ENCODE results near the gene SRF.

SRF gene

DNA sequence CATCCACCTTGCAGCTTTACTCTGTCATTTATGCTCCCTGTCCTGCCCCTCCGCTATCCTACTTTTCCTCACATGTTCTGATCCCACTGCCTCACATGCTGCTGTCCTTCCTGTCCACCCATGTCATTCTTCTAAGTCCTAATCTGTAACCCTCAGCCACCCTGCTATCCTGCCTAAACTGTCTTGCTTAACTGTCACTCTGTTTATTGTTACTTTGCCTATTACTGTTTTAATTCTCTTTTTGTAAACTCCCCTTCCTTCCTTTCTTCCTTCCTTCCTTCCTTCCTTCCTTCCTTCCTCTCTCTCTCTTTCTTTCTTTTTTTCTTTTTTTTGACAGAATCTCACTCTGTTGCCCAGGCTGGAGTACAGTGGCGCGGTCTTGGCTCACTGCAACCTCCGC lies 12.4 kb downstream of the SRF start:
- DNase-seq (ENCODE audit: low spot score) = no peak

- DNase-seq (ENCODE audit: low spot score) = no peak
Observed at GRCh38 chr6:43184268-43184985, 13.4 kb downstream of the SRF start.

GRCh38 chr6:43185391-43185985 lies 14.4 kb downstream of the SRF start:
- DNase-seq (ENCODE audit: low spot score) = no peak

- DNase-seq (ENCODE audit: low spot score) = no peak
Observed at GRCh38 chr6:43186019-43186418, 14.9 kb downstream of the SRF start.

GRCh38 chr6:43186706-43187105 lies 15.6 kb downstream of the SRF start:
- DNase-seq (ENCODE audit: low spot score) = no peak

- no peak for DNase-seq (ENCODE audit: low spot score)
Observed at GRCh38 chr6:43187821-43188220, 16.8 kb downstream of the SRF start.

DNA sequence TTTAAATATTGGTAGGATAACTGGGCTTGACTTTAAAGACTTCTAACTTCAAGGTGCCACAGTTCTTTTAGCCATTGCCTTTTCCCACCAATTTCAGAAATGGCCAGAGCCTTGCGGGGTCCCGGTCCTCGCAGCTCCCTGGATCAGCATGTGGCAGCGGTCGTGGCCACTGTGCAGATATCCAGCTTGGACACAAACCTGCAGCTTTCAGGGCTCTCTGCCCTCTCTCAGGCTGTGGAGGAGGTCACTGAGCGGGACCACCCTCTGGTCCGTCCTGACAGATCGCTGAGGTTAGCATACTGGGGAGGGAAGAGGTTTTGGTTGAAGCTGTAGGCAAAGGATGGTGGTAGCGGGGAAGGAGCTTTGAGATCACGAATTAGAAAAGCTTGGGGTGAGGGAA lies 17.4 kb downstream of the SRF start:
- DNase-seq (ENCODE audit: low spot score) = no peak

DNA sequence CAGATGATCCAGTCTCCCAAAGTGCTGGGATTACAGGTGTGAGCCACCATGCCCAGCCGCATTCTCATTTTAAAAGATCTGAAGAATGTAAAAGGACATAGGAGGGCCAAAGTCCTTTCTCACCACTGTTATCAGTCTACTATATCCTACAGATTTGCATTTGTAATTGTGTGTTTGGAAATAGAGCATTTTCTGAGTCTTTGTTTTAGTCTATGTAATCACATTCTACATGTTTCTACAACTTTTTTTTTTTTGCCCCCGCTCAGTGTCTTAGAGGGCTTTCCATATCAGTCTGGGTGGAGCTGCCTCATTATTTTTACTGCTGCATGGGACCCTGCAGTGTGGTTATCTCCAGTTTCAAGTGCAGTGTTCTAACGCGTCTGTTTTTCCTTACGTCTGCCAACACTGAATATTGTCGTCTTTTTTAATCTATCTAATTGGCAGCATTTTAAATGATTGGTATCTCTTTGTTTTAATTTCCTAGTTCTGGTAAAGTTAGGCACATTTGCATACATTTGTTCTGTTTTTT lies 18.8 kb downstream of the SRF start:
- no peak for DNase-seq (ENCODE audit: low spot score)

DNA sequence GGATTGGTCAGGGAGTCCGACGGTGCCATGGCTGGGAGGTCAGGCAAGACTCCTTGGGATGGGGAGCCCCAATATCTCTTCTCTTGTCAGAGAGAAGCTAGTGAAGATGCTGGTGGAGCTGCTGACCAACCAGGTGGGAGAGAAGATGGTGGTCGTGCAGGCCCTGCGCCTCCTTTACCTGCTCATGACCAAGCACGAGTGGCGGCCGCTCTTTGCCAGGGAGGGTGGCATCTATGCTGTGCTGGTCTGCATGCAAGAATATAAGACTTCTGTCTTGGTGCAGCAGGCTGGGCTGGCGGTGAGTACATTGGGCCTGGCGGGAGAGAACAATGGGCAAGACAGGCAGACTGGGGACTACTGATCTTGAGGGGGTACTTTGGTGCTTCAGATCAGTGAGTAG lies 21.8 kb downstream of the SRF start:
- DNase-seq (ENCODE audit: low spot score) = no peak

- no peak for DNase-seq (ENCODE audit: low spot score)
Observed at GRCh38 chr6:43193929-43194328, 22.9 kb downstream of the SRF start.

DNA sequence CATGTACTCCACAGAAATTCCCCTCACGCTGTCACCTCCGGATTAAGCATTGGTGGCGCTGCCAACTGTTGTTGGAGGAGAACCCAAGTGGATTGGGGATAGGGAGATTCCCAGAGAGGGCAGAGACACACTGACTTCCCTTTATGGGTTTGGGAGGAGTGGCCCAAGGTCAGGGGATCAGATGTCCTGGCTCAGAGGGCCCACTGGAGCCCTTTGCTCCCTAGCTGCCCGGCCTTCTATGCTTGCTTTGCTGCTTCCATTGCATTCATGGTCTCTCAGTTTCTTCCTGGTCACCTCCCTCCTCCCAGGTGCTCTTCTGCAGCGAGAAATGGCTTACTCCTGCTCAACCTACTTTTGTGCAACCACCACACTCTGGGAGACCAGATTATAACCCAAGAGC lies 25.3 kb downstream of the SRF start:
- no peak for DNase-seq (ENCODE audit: low spot score)

- DNase-seq (ENCODE audit: low spot score) = no peak
Observed at GRCh38 chr6:43199912-43200311, 28.8 kb downstream of the SRF start.

- DNase-seq (ENCODE audit: low spot score) = no peak
Observed at GRCh38 chr6:43200541-43200940, 29.5 kb downstream of the SRF start.

- no peak for DNase-seq (ENCODE audit: low spot score)
Observed at GRCh38 chr6:43202451-43202850, 31.4 kb downstream of the SRF start.

GRCh38 chr6:43203029-43203717 lies 32.1 kb downstream of the SRF start:
- no peak for DNase-seq (ENCODE audit: low spot score)

DNA sequence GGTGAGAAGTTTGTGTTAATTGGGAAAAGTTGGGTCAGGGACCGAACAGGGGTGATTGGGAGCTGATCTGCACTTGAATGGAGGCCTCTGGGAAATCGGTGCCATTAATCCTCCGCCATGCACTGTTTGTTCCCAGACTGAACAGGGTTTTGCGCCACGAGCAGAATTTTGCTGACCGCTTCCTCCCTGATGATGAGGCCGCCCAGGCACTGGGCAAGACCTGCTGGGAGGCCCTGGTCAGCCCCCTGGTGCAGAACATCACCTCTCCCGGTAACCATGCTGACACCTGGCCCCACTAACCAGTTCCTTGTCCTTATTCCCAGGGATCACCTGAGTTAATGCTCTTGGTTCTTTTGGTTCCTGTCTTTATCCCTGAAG lies 32.6 kb downstream of the SRF start:
- no peak for DNase-seq (ENCODE audit: low spot score)

GRCh38 chr6:43204271-43205105 lies 33.4 kb downstream of the SRF start:
- DNase-seq (ENCODE audit: low spot score) = no peak

DNA sequence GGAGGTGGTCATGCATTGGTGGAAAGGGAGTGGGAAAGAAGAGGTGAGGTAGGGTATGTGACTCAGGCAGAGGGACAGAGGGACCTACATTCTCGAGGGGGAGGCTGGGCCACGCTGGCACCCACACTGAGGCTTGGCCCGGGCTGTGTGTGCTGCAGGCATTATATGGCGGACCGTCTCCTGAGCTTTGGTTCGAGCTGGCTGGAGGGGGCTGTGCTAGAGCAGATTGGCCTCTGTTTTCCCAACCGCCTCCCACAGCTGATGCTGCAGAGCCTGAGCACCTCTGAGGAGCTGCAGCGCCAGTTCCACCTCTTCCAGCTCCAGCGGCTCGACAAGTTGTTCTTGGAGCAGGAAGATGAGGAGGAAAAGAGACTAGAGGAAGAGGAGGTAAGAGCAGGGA lies 34.8 kb downstream of the SRF start:
- no peak for DNase-seq (ENCODE audit: low spot score)

- no peak for DNase-seq (ENCODE audit: low spot score)
Observed at GRCh38 chr6:43207286-43207685, 36.2 kb downstream of the SRF start.

- no peak for DNase-seq (ENCODE audit: low spot score)
Observed at GRCh38 chr6:43211955-43212354, 40.9 kb downstream of the SRF start.

- no peak for DNase-seq (ENCODE audit: low spot score)
Observed at GRCh38 chr6:43213431-43213830, 42.4 kb downstream of the SRF start.

DNA sequence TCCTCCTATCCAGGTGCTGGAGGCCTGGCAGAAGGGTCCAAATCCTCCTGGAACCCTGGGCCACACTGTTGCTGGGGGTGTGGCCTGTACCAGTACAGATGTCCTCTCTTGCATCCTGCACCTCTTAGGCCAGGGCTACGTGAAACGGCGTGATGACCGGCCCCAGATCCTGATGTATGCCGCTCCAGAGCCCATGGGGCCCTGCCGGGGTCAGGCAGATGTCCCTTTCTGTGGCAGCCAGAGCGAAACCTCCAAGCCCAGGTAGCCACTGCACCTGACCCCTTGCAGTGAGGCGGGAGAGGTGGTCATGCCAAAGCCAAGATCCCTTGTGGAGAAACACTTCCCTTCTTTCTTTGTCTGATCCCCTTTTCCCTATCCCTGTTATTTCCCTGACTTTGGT lies 44.0 kb downstream of the SRF start:
- no peak for DNase-seq (ENCODE audit: low spot score)

Measured in pons (tissue), 1 donor.